ENCODE measurements around the gene CCDC6. TPM values are rescaled to one million over a fixed set of nuclear protein-coding genes. Genes with fewer than 3 reads are reported as not detected.
"Not testable (repeated sequence)": the region's sequence is repeated elsewhere in the genome, so short reads cannot be mapped to it uniquely, and the experiment has no call there.

CCDC6 gene
- total RNA-seq, 1 donor from 2014 or later = 55.4 TPM

GRCh38 chr10:59945590-59945989, 39.2 kb upstream of the CCDC6 start:
- TF ChIP-seq CTCF (conservative IDR thresholded peaks at IDR 0.05) = no peak

GRCh38 chr10:59944339-59944935, 38.1 kb upstream of the CCDC6 start:
- H3K4me3 Mint-ChIP-seq = no peak overlapping the region
- DNase-seq (ENCODE audit: extremely low spot score, unreplicated experiment) = no peak
- H3K27me3 Mint-ChIP-seq = no peaks in the 10 kb centered on the region
- H3K36me3 Mint-ChIP-seq = no peaks in the 10 kb centered on the region
- no peaks in the 10 kb centered on the region for H3K9me3 Mint-ChIP-seq
- no peaks in the 10 kb centered on the region for H3K4me1 Mint-ChIP-seq (ENCODE audit: unreplicated experiment)
- TF ChIP-seq CTCF (conservative IDR thresholded peaks at IDR 0.05) = no peak
- H3K27ac Mint-ChIP-seq = no peak overlapping the region

More at GRCh38 chr10:59945590-59945989, 39.2 kb upstream of the CCDC6 start:
- H3K9me3 Mint-ChIP-seq = no peaks in the 10 kb centered on the region
- no peaks in the 10 kb centered on the region for H3K4me1 Mint-ChIP-seq (ENCODE audit: unreplicated experiment)
- DNase-seq (ENCODE audit: extremely low spot score, unreplicated experiment) = no peak
- H3K27ac Mint-ChIP-seq = no peak overlapping the region
- no peak overlapping the region for H3K4me3 Mint-ChIP-seq
- H3K27me3 Mint-ChIP-seq = no peaks in the 10 kb centered on the region
- H3K36me3 Mint-ChIP-seq = no peaks in the 10 kb centered on the region

GRCh38 chr10:59942556-59942955, 36.2 kb upstream of the CCDC6 start:
- TF ChIP-seq CTCF (conservative IDR thresholded peaks at IDR 0.05) = no peak
- Mint-ChIP-seq H3K4me1 (ENCODE audit: unreplicated experiment) (no peaks in the 10 kb centered on the region), H3K36me3 (no peaks in the 10 kb centered on the region), H3K9me3 (no peaks in the 10 kb centered on the region), H3K27me3 (no peaks in the 10 kb centered on the region), H3K27ac (no peak overlapping the region), H3K4me3 (no peak overlapping the region)
- DNase-seq (ENCODE audit: extremely low spot score, unreplicated experiment) = no peak

GRCh38 chr10:59937720-59938119, 31.4 kb upstream of the CCDC6 start:
- H3K36me3 Mint-ChIP-seq = no peaks in the 10 kb centered on the region
- no peak for TF ChIP-seq CTCF (conservative IDR thresholded peaks at IDR 0.05)
- H3K4me1 Mint-ChIP-seq (ENCODE audit: unreplicated experiment) = no peaks in the 10 kb centered on the region
- H3K9me3 Mint-ChIP-seq = no peaks in the 10 kb centered on the region
- no peak overlapping the region for H3K27ac Mint-ChIP-seq
- no peak overlapping the region for H3K4me3 Mint-ChIP-seq
- no peaks in the 10 kb centered on the region for H3K27me3 Mint-ChIP-seq
- no peak for DNase-seq (ENCODE audit: extremely low spot score, unreplicated experiment)

- H3K9me3 Mint-ChIP-seq = no peaks in the 10 kb centered on the region
- TF ChIP-seq CTCF (conservative IDR thresholded peaks at IDR 0.05) = no peak
- no peak overlapping the region for H3K4me3 Mint-ChIP-seq
- no peak for DNase-seq (ENCODE audit: extremely low spot score, unreplicated experiment)
- no peak overlapping the region for H3K27ac Mint-ChIP-seq
- no peaks in the 10 kb centered on the region for H3K4me1 Mint-ChIP-seq (ENCODE audit: unreplicated experiment)
- H3K36me3 Mint-ChIP-seq = no peaks in the 10 kb centered on the region
- H3K27me3 Mint-ChIP-seq = no peaks in the 10 kb centered on the region
Measured at GRCh38 chr10:59934701-59935100, 28.3 kb upstream of the CCDC6 start.

GRCh38 chr10:59930788-59931521, 24.6 kb upstream of the CCDC6 start:
- not testable (repeated sequence) for DNase-seq (ENCODE audit: extremely low spot score, unreplicated experiment); H3K27me3 Mint-ChIP-seq; H3K27ac Mint-ChIP-seq; H3K9me3 Mint-ChIP-seq; H3K4me3 Mint-ChIP-seq; H3K4me1 Mint-ChIP-seq (ENCODE audit: unreplicated experiment); H3K36me3 Mint-ChIP-seq

Measured in type B pancreatic cell (in vitro differentiated cells).